RPMI8226 (cell line): Measurements from ENCODE around the gene POU6F2.
"Not testable (repeated sequence)": the region's sequence is repeated elsewhere in the genome, so short reads cannot be mapped to it uniquely, and the experiment has no call there.

Source experiments
- DNase-seq: peaks from one replicate; pipeline ENCODE4 v3.0.0-alpha.2; 2015

POU6F2 gene

GRCh38 chr7:39312254-39312989 is 334.7 kb downstream of the POU6F2 start:
- no peak for DNase-seq

GRCh38 chr7:39313376-39313775 is 335.7 kb downstream of the POU6F2 start:
- no peak for DNase-seq

DNA sequence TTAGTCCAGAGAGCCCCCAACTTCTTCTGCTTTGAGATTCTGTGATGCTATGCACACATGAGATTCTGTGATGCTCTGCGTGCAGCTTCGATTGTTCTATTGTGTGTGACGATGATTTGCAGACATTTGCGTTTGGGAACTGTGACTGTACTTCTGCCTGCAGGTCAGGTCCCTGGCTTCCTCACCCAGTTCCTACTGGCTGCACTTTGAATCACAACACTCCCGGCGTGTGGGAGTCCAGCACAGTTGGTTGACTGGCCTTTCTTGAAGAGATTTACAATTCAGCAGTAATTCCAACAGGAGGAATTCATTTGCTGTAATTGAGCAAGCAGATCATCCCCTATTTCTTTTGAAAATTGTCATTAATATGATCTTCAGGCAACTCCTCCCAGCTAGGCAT is 336.3 kb downstream of the POU6F2 start:
- no peak for DNase-seq

- DNase-seq: no peak
Measured at GRCh38 chr7:39317107-39317506, 339.4 kb downstream of the POU6F2 start.

DNA sequence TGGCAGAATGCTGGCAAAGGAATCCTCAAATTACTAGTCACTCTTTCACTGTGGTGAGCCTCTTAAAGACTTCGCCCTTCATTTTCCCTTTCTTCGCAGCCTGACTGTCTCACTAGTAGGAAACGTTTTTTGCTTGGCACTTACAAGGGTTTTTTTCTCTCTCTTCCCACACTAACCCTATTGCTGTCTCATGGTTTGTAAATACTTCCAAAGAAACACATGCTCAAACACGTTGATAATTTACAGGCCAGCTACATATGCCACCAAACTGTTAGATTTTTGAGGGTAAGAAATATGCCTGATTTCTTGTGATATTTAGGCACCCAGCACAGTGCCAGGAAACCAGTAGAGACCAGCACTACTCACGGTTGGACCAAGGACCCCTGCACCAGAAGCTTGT is 340.2 kb downstream of the POU6F2 start:
- DNase-seq: no peak

- no peak for DNase-seq
Measured at GRCh38 chr7:39321245-39321644, 343.5 kb downstream of the POU6F2 start.

DNA sequence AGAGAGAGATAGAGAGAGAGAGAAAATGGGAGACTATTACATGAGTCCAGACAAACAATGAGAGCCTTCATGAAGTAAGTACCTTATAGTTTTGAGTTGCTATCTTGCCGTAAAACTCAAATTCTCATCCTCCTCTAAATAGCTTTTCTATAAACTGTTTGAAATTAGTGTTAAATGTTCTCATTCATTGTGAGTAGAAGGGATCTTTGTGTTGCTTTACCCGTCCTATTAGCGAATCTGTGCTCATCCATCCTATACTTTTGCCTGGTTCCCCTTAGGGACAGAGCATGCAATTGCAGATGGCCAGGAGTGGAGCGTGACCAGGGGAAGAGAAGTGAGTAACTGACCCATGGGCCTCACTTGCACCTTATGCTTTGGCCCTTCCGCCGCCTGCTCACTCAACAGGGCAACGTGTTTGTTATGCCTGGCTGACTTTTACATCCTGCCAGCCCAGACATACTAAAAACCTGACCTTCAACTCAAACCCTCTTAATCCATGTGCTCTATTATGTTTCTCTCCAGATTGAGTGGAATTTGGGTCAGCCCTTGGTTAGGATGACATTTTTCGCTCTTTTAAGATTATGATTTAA is 344.3 kb downstream of the POU6F2 start:
- no peak for DNase-seq

GRCh38 chr7:39324139-39324760 is 346.5 kb downstream of the POU6F2 start:
- DNase-seq: no peak

GRCh38 chr7:39331607-39332006 is 353.9 kb downstream of the POU6F2 start:
- not testable (repeated sequence) for DNase-seq

DNA sequence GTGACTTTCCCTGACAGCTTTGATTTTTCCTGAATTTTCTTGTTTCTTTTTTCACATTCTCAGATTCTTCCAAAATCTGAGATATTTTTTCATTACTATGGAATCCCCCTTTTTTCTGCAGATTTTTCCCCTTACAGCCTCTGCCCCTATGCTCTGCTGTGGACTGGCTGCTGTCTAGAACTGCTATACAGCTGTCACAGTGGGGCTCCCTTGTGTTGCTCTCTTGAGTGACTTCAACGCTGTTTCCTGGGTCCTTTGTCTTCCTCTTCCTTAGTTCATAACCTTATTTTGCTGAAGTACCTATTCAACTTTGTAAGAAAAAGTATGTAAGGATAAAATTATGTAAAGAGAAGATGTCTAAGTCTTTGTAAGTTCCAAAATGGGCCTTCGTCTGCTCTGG is 354.4 kb downstream of the POU6F2 start:
- DNase-seq: no peak

- no peak for DNase-seq
Measured at GRCh38 chr7:39333701-39334100, 356.0 kb downstream of the POU6F2 start.

DNA sequence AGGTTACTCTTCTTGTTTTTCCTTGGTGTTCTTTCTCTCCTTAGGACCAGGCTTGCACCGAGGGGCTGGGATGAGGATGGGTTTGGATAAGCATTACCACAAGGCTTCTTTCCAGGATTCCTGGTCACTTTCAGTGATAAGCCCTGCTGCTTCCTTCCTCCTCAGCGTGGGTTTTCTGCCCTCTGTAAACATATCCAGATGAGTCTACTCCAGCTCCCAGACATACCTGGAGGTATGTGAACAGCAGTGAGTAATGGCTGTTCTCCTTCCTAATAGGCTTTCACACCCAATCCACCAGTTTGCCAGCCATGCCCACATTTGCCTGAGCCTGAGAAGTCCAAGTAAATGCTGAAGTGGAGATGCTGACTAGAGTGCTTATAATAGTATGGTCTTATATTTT is 358.7 kb downstream of the POU6F2 start:
- DNase-seq: no peak

GRCh38 chr7:39338716-39339115 is 361.0 kb downstream of the POU6F2 start:
- no peak for DNase-seq

- DNase-seq: no peak
Measured at GRCh38 chr7:39339591-39339990, 361.9 kb downstream of the POU6F2 start.

DNA sequence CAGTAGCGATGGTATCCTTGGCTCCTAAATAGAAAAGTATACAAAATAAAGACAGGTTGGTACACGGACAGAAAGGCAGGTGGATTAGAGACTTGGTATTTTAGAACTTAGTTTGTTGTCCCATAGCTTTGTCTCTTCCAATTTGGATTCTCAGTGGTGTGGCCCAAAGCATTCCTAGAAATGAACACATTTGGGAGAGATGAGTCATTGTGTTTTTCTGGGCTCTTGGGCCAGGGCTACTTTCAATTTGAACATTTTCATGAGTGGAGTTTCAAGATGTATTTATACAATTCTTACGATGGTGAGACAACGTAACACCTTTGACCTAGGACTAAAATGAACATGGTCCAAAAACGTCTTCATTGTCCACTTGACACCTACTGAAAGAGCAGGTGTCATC is 363.4 kb downstream of the POU6F2 start:
- DNase-seq: no peak

- DNase-seq: no peak
Measured at GRCh38 chr7:39342763-39343162, 365.1 kb downstream of the POU6F2 start.

DNA sequence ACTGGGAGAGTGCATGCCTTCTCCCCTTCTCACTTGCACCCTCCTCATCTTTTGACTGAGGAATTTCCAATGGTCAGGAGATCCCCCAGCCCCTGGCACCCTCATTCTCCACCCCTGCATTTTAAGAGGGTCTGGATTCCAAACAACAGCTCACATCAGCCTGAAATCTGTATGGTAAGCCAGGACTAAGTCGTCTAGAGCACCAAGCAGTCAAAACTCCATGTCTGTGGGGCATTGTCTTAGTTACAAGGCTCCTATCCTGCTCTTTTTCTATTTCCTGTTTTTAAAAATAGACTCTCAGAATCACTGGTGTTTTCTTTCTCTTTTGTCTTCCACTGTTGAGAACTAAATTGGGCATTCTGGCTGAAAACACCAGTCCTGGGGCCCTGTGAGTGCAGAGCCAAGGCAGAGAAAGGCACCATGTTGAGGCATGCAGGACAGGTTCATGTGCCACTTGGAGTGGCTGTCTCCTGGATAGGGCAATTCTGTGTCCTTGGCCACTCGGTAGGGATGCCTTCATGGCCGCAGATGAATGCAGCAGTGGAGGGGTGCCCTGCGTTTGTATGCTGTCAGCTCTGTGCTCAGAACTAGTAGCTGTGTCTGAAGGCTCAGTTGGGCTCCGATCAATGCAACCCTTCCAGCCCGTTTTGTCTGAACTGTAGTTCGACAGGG is 371.9 kb downstream of the POU6F2 start:
- DNase-seq: no peak

DNA sequence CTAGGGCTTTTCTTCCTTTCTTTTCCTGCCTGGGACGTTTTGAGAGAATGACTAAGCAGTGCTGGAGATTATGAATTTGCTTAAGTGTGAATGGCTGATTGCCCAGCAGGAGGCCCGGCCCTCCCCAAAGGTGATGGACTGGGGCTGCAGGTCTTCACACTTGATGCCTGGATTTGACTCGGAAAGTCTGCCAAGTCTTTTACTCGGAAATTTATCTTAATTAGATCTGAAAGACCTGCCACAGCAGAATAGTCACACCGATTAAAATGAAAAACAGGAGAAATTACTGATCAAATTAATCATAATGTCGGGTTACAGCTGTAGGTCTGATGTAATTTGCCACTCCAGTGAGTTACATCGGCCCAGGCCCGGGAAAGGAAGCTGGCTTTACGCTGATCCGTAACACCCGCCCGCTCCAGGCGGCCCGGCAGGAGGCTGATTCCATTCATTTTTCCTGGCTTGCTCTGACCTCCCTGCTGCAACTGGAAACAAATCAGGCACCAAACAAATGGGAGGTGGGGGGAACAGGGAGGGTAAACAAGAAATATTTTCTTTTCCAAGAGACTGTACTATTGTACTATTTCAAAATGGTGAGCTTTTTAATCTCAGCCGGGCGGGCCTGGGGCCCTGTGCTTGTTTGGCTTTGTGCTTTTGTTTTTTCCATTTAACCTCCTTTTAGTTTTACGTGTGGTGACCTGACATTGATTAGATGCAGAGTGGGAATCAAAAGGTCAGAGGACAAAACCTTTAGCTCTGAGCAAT is 376.1 kb downstream of the POU6F2 start:
- DNase-seq: no peak

- no peak for DNase-seq
Measured at GRCh38 chr7:39355664-39356063, 378.0 kb downstream of the POU6F2 start.

GRCh38 chr7:39356172-39356925 is 378.6 kb downstream of the POU6F2 start:
- no peak for DNase-seq

- DNase-seq: no peak
Measured at GRCh38 chr7:39357648-39358047, 379.9 kb downstream of the POU6F2 start.

GRCh38 chr7:39360038-39360437 is 382.3 kb downstream of the POU6F2 start:
- DNase-seq: no peak
